Ectodermal cell (in vitro differentiated cells): ENCODE measurements around the gene MYLK.
"Not testable (repeated sequence)": the region's sequence is repeated elsewhere in the genome, so short reads cannot be mapped to it uniquely, and the experiment has no call there.

Source experiments
- H3K27ac ChIP-seq: 2 replicates; pipeline ENCODE4 v1.7.0; 2013; ENCODE audit warnings: mild to moderate bottlenecking, low read depth, low read length; ENCODE audit not compliant: insufficient read depth, poor library complexity, severe bottlenecking
- H3K27me3 ChIP-seq: 2 replicates; pipeline ENCODE4 v1.7.0; 2013; ENCODE audit warnings: mild to moderate bottlenecking, low read length; ENCODE audit not compliant: insufficient read depth, control insufficient read depth, poor library complexity, severe bottlenecking
- H3K36me3 ChIP-seq: one replicate; pipeline ENCODE4 v1.7.0; 2013; ENCODE audit warnings: low read length; ENCODE audit not compliant: control insufficient read depth, insufficient read depth
- H3K4me1 ChIP-seq: one replicate; pipeline ENCODE4 v1.7.0; 2013; ENCODE audit warnings: low read length; ENCODE audit not compliant: control insufficient read depth, insufficient read depth
- H3K4me3 ChIP-seq: 2 replicates; pipeline ENCODE4 v1.7.0; 2013; ENCODE audit warnings: low read depth, low read length, control low read depth; ENCODE audit not compliant: insufficient read depth
- H3K9me3 ChIP-seq: 2 replicates; pipeline ENCODE4 v1.7.0; 2013; ENCODE audit warnings: mild to moderate bottlenecking, low read length, moderate library complexity; ENCODE audit not compliant: control insufficient read depth
- WGBS, 2 experiments: methylation state at CpG; one replicate each; pipeline ENCODE4 v1.1.7; 2013; ENCODE audit warnings: missing lambda C conversion rate in 2 of 2; 5-methylcytosine and 5-hydroxymethylcytosine counted together

Gene MYLK

GRCh38 chr3:123723070-123723469 lies 161.1 kb downstream of the MYLK start:
- Histone ChIP-seq H3K36me3 (no peaks in the 10 kb centered on the region), H3K4me1 (no peaks in the 10 kb centered on the region)
- WGBS, 2 experiments, result 91 to 92% methylated on average over 4 of the region's 4 CpGs

GRCh38 chr3:123722456-123722855 lies 161.7 kb downstream of the MYLK start:
- 71 to 73% methylated on average over 5 of the region's 5 CpGs for WGBS, 2 experiments
- no peak overlapping the region for H3K27ac ChIP-seq

More at GRCh38 chr3:123723070-123723469, 161.1 kb downstream of the MYLK start:
- no peaks in the 10 kb centered on the region for H3K27me3 ChIP-seq
- no peak overlapping the region for H3K4me3 ChIP-seq
- no peak overlapping the region for H3K27ac ChIP-seq
- no peaks in the 10 kb centered on the region for H3K9me3 ChIP-seq

GRCh38 chr3:123722021-123722420 lies 162.1 kb downstream of the MYLK start:
- H3K27ac ChIP-seq, result no peak overlapping the region
- H3K36me3 ChIP-seq, result no peaks in the 10 kb centered on the region
- 85 to 86% methylated on average over 10 of the region's 10 CpGs for WGBS, 2 experiments
- no peaks in the 10 kb centered on the region for H3K9me3 ChIP-seq
- H3K27me3 ChIP-seq, result no peaks in the 10 kb centered on the region
- H3K4me1 ChIP-seq, result no peaks in the 10 kb centered on the region
- H3K4me3 ChIP-seq, result no peak overlapping the region

More at GRCh38 chr3:123722456-123722855, 161.7 kb downstream of the MYLK start:
- H3K4me1 ChIP-seq, result no peaks in the 10 kb centered on the region
- H3K36me3 ChIP-seq, result no peaks in the 10 kb centered on the region
- H3K27me3 ChIP-seq, result no peaks in the 10 kb centered on the region
- H3K9me3 ChIP-seq, result no peaks in the 10 kb centered on the region
- H3K4me3 ChIP-seq, result no peak overlapping the region

GRCh38 chr3:123721095-123721689 lies 162.9 kb downstream of the MYLK start:
- H3K27me3 ChIP-seq, H3K27ac ChIP-seq, H3K4me3 ChIP-seq, H3K4me1 ChIP-seq, H3K36me3 ChIP-seq, H3K9me3 ChIP-seq: not testable (repeated sequence)
- WGBS, 2 experiments, result 74 to 76% methylated on average over 8 of the region's 10 CpGs

- no peak overlapping the region for H3K27ac ChIP-seq
- H3K27me3 ChIP-seq, result no peaks in the 10 kb centered on the region
- H3K9me3 ChIP-seq, result no peaks in the 10 kb centered on the region
- WGBS, 2 experiments, result 93 to 96% methylated on average over 6 of the region's 6 CpGs
- H3K4me3 ChIP-seq, result no peak overlapping the region
- H3K36me3 ChIP-seq, result no peaks in the 10 kb centered on the region
- peaks cover 6% of the 10 kb centered on the region for H3K4me1 ChIP-seq
Measured at GRCh38 chr3:123720638-123721037, 163.5 kb downstream of the MYLK start.

GRCh38 chr3:123719862-123720453 lies 164.2 kb downstream of the MYLK start:
- no peak overlapping the region for H3K27ac ChIP-seq
- 90% methylated on average over 14 of the region's 14 CpGs for WGBS, 2 experiments

GRCh38 chr3:123719061-123719756 lies 164.9 kb downstream of the MYLK start:
- 50 to 51% methylated on average over 15 of the region's 15 CpGs for WGBS, 2 experiments
- not testable (repeated sequence) for H3K9me3 ChIP-seq, H3K4me1 ChIP-seq, H3K36me3 ChIP-seq, H3K27me3 ChIP-seq, H3K4me3 ChIP-seq, H3K27ac ChIP-seq

More at GRCh38 chr3:123719862-123720453, 164.2 kb downstream of the MYLK start:
- Histone ChIP-seq H3K9me3 (no peaks in the 10 kb centered on the region), H3K4me1 (peaks cover 6% of the 10 kb centered on the region), H3K27me3 (no peaks in the 10 kb centered on the region), H3K4me3 (no peak overlapping the region), H3K36me3 (no peaks in the 10 kb centered on the region)

GRCh38 chr3:123718108-123718507 lies 166.0 kb downstream of the MYLK start:
- H3K4me1 ChIP-seq, result peaks cover 6% of the 10 kb centered on the region
- no peak overlapping the region for H3K27ac ChIP-seq
- H3K36me3 ChIP-seq, result no peaks in the 10 kb centered on the region
- WGBS, 2 experiments, result 59 to 74% methylated on average over 5 of the region's 5 CpGs
- no peak overlapping the region for H3K4me3 ChIP-seq
- no peaks in the 10 kb centered on the region for H3K9me3 ChIP-seq
- no peaks in the 10 kb centered on the region for H3K27me3 ChIP-seq

- H3K4me3 ChIP-seq, H3K9me3 ChIP-seq, H3K27ac ChIP-seq, H3K27me3 ChIP-seq, H3K4me1 ChIP-seq, H3K36me3 ChIP-seq: not testable (repeated sequence)
- 88 to 100% methylated on average over 2 of the region's 2 CpGs for WGBS, 2 experiments
Measured at GRCh38 chr3:123717451-123717850, 166.7 kb downstream of the MYLK start.

GRCh38 chr3:123716411-123716810 lies 167.7 kb downstream of the MYLK start:
- WGBS, 2 experiments, result 93 to 94% methylated on average over 3 to 4 of the region's 4 CpGs
- peaks cover 6% of the 10 kb centered on the region for H3K4me1 ChIP-seq
- no peak overlapping the region for H3K4me3 ChIP-seq
- no peaks in the 10 kb centered on the region for H3K27me3 ChIP-seq
- no peak overlapping the region for H3K27ac ChIP-seq
- no peaks in the 10 kb centered on the region for H3K9me3 ChIP-seq
- H3K36me3 ChIP-seq, result no peaks in the 10 kb centered on the region
